Neuron (in vitro differentiated cells): ENCODE data around the gene DHRS2.
"Not testable (repeated sequence)": the region's sequence is repeated elsewhere in the genome, so short reads cannot be mapped to it uniquely, and the experiment has no call there.

Source experiments
- H2AFZ ChIP-seq: one replicate; pipeline ENCODE4 v1.6.1; 2013; ENCODE audit warnings: low read depth, mild to moderate bottlenecking, inconsistent platforms, low read length, moderate library complexity
- H3K27me3 ChIP-seq: one replicate; pipeline ENCODE4 v1.6.1; 2013; ENCODE audit warnings: low read length; ENCODE audit not compliant: insufficient read depth
- H3K36me3 ChIP-seq: one replicate; pipeline ENCODE4 v1.6.1; 2013; ENCODE audit warnings: low read length; ENCODE audit not compliant: insufficient read depth
- H3K4me1 ChIP-seq: one replicate; pipeline ENCODE4 v1.6.1; 2013; ENCODE audit warnings: low read length; ENCODE audit not compliant: insufficient read depth
- H3K4me3 ChIP-seq: 2 replicates; pipeline ENCODE4 v1.5.1; 2013; ENCODE audit warnings: mild to moderate bottlenecking, low read length, moderate library complexity
- H3K9me3 ChIP-seq: one replicate; pipeline ENCODE4 v1.6.1; 2013; ENCODE audit warnings: low read length

Gene DHRS2, protein sequence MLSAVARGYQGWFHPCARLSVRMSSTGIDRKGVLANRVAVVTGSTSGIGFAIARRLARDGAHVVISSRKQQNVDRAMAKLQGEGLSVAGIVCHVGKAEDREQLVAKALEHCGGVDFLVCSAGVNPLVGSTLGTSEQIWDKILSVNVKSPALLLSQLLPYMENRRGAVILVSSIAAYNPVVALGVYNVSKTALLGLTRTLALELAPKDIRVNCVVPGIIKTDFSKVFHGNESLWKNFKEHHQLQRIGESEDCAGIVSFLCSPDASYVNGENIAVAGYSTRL

DNA sequence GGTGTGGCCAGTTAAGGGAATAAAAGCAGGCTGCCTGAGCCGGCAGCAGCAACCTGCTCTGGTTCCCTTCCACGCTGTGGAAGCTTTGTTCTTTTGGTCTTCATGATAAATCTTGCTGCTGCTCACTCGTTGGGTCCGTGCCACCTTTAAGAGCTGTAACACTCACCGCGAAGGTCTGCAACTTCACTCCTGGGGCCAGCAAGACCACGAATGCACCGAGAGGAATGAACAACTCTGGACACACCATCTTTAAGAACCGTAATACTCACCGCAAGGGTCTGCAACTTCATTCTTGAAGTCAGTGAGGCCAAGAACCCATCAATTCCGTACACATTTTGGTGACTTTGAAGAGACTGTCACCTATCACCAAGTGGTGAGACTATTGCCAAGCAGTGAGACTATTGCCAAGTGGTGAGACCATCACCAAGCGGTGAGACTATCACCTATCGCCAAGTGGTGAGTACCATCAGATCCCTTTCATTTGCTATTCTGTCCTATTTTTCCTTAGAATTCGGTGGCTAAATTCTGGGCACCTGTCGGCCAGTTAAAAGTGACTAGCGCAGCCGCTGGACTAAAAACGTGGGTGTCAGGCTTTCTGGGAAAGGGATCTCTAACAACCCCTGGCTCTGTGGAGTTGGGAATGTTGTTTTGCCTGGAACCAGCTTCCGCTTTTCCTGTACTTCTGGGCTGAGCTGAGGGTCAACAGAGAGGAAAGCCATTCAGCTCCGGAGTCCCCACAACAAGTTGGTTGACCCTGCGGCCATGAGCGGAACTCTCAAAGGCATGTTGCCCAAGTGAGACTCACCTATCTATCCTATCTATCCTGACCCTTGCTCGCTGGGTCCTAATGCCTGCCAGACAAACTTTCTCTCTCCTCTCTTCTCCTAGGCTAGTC is at the start of gene DHRS2:
DHRS2 (plus strand) TSS at position 48 of the 895 bp plus-strand sequence. CDS start 2,501 bp downstream, outside the sequence.
- no peaks in the 10 kb centered on the region for H3K27me3 ChIP-seq
- peaks cover 3% of the 10 kb centered on the region for H3K4me1 ChIP-seq
- H3K36me3 ChIP-seq: no peaks in the 10 kb centered on the region
- no peaks in the 10 kb centered on the region for H3K9me3 ChIP-seq
- H3K4me3 ChIP-seq: no peak within 1 kb of the TSS
- H2AFZ ChIP-seq: no peak within 1 kb of the TSS

DNA sequence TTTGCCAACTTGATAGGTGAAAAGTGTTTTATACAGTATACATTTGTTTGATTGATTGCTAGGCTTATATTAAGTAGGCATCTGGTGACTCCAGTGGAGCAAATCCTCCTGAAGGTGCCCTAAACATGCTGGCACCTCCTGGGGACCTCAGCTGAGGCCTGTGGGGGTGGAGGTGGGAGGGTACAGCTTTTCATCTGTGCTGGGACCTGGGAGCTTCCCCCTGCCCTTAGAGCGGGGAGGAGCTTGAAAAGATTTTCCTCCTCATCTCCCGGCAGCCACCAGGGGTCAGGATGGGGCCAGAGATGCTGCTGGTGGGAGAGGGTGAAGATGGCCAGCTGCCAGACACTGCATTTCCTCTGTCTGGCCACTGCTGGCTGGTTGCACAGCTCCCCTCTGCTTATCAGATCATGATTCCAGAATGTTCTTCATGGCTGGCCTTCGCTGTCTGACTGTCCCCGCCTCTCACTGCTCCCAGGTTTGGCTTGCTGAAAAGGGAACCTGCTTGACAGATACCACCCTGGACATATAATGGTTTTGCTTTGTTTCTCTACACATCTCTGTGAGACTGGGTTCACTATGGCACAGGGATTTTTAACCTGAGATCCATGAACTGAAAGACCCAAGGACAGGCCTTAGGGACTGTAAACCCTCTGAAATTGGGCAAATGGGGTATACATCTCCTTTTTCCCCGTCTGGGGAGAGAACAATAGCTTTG is 47.1 kb upstream of the DHRS2 start:
- Histone ChIP-seq H3K27me3 (no peaks in the 10 kb centered on the region), H2AFZ (peak overlapping the region; percentile 63), H3K36me3 (no peaks in the 10 kb centered on the region), H3K4me1 (peaks cover 7% of the 10 kb centered on the region), H3K4me3 (no peak overlapping the region), H3K9me3 (no peaks in the 10 kb centered on the region)

DNA sequence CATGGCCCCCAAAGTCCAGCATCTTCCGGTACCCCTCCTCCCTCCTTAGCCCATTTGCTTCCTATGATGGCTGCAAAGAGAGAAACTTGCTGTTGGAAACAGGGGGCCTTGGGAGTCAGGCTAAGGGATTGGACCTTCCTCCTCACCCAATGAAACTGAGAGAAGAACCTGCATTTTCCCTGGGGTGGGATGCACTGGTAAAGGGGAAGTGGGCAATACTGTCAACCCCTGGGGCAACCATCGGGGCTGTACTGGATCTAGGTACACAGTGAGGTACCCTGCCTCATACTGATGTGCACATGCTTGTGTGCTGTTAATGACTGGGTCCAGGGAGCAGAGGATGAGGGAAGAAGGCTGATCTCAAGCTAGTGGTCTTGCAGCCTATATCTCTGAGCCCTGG is 46.6 kb upstream of the DHRS2 start:
- Histone ChIP-seq H3K4me3 (no peak overlapping the region), H3K9me3 (no peaks in the 10 kb centered on the region), H2AFZ (peak overlapping the region; percentile 63), H3K4me1 (peaks cover 7% of the 10 kb centered on the region), H3K27me3 (no peaks in the 10 kb centered on the region), H3K36me3 (no peaks in the 10 kb centered on the region)

DNA sequence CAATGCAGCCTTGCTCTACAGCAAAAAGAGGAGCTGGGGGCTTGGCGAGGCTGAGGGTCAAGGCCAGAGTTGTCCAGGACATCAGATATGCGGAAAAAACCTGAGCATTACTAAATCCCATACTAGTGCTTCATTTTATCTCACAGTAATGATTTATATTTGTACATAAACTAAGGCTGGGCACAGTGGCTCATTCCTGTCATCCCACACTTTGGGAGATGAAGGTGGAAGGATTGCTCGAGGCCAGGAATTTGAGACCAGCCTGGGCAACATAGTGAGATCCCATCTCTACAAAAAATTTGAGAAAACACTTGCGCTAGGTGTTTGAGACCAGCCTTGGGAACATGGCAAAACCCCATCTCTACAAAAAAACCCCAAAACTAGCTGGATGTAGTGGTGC is 46.0 kb upstream of the DHRS2 start:
- Histone ChIP-seq H3K4me3 (no peak overlapping the region), H3K27me3 (no peaks in the 10 kb centered on the region), H2AFZ (no peak overlapping the region)

DNA sequence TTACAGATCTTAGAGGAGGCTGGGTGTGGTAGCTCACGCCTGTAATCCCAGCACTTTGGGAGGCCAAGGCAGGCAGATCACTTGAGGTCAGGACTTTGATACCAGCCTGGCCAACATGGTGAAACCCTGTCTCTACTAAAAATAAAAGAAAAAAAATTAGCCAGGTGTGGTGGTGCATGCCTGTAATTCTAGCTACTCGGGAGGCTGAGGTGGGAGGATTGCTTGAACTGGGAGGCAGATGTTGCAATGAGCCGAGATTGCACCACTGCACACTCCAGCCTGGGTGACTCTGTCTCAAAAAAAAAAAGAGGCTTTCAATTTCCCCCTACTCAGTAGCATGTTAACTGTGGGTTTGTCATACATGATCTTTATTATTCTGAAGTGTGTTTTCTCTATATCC is 42.0 kb upstream of the DHRS2 start:
- H3K9me3 ChIP-seq, H3K4me3 ChIP-seq, H3K4me1 ChIP-seq, H3K27me3 ChIP-seq, H2AFZ ChIP-seq, H3K36me3 ChIP-seq: not testable (repeated sequence)

More for the DNA sequence above, 46.0 kb upstream of the DHRS2 start:
- Histone ChIP-seq H3K36me3 (no peaks in the 10 kb centered on the region), H3K4me1 (peaks cover 7% of the 10 kb centered on the region), H3K9me3 (no peaks in the 10 kb centered on the region)

DNA sequence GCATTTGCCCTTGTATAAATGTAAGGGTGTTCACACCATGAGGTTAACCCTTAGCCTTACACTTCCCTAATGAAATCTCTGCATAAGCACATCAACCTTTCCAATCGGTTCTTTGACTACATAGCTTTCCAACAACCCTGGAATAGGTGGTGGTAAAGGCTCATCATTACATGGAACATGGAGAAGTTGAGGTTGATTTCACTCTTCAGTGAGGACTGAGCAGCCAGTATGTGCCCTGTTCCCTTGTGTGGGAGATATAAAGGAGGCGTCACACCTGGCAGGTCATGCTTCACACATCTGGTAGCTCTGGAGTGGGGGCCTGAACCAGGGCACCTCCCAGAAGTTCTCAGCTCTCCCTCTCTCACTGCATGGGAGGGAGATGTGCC is 35.8 kb upstream of the DHRS2 start:
- H3K27me3 ChIP-seq: no peaks in the 10 kb centered on the region
- no peaks in the 10 kb centered on the region for H3K4me1 ChIP-seq
- no peak overlapping the region for H2AFZ ChIP-seq
- no peaks in the 10 kb centered on the region for H3K9me3 ChIP-seq
- H3K4me3 ChIP-seq: no peak overlapping the region
- H3K36me3 ChIP-seq: no peaks in the 10 kb centered on the region

DNA sequence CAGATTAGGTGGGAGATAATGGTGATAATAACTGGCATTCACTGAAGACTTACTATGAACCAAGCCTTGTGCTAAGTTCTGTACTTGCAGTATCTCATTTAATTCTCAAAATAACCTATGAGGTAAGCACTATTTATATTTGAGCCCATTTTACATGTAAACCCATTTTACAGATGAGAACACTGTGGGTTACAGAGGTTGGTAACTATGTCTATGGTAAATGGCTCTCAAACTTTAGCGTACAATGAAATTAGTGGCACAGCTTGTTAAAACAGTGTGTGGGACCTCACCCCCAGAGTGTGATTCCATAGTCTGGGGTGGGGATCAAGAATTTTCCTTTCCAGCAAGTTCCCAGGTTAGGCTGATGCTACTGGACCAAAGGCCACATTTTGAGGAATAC is 35.4 kb upstream of the DHRS2 start:
- Histone ChIP-seq H2AFZ (no peak overlapping the region), H3K4me3 (no peak overlapping the region), H3K27me3 (peaks cover 2% of the 10 kb centered on the region), H3K4me1 (no peaks in the 10 kb centered on the region), H3K36me3 (no peaks in the 10 kb centered on the region), H3K9me3 (no peaks in the 10 kb centered on the region)

DNA sequence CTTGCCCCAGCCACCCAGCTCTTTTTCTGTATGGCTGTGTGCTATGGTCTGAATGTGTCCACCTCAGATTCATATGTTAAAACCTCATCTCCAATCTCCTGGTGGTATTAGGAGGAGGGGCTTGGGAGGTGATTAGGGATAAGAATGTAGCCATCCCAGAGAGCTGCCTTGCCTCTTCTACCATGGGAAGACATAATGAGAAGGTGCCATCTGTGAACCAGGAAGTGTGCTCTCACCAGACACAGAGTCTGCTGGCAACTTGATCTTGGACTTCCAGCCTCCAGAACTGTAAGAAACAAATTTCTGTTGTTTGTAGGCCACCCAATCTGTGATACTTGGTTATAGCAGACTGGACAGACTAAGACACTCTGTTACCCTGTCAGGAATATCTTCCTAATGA is 34.7 kb upstream of the DHRS2 start:
- no peaks in the 10 kb centered on the region for H3K9me3 ChIP-seq
- no peaks in the 10 kb centered on the region for H3K36me3 ChIP-seq
- H3K27me3 ChIP-seq: peaks cover 8% of the 10 kb centered on the region
- H3K4me1 ChIP-seq: no peaks in the 10 kb centered on the region
- H3K4me3 ChIP-seq: no peak overlapping the region
- no peak overlapping the region for H2AFZ ChIP-seq

DNA sequence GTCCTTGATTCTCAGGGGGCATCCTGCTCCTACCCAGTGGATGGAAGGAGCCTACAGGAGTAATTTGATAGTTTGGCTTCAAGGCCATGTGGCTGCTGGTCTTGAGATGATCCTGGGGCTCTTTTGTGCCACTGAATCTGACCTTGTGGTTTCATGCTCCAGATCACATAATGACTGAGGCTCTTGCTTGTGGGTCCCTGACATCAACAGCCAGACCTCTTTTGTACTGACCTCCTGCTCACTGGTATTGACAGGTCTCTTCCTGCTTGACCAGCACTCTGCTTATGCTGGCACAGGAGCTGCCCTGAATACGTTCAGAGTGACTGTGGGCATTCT is 34.4 kb upstream of the DHRS2 start:
- peaks cover 9% of the 10 kb centered on the region for H3K27me3 ChIP-seq
- no peaks in the 10 kb centered on the region for H3K9me3 ChIP-seq
- no peak overlapping the region for H3K4me3 ChIP-seq
- no peaks in the 10 kb centered on the region for H3K36me3 ChIP-seq
- no peak overlapping the region for H2AFZ ChIP-seq
- no peaks in the 10 kb centered on the region for H3K4me1 ChIP-seq

DNA sequence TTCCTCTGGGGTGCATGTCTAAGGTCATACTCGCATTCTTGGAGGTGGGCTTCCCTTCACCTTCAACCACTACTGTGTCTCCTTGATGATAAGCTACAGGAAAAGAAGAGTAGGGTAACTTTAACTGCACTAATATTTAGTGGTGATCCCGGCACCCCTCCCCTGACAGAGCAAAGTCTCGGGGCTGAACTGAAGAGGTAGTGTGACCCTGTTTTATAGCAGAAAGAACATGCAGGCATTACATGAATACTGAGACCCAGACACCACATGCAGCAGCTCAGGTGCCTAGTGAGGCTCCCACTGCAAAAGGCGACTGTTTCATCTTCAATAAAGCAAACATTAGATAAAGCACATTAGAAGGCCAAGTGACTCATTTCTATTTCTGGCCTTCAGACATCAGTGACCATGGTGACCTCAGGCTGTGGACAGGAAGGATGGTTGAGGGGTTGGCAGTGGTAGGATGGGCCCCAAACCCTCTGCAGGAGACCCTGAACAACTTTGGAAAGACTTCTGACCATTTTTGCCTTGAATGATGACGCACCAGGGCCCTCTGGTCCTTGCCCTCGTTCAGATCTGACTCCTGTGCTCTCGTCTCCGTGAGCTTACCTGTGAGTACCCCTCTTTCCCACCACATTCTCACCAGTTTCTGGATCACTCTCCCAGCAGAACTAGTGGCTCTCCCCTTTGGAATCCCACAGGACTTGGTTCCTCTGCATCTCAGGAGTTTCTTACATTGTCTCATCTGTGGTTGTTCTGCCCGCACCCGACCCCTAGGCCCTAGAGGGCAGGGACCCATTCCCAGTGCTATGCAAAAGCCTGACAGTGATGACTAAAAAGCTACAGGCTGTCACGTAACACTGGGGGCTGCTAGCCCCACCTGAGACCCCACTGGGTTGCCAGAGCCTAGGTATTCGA is 33.7 kb upstream of the DHRS2 start:
- H3K36me3 ChIP-seq: no peaks in the 10 kb centered on the region
- H3K4me1 ChIP-seq: no peaks in the 10 kb centered on the region
- H3K4me3 ChIP-seq: no peak overlapping the region
- no peaks in the 10 kb centered on the region for H3K9me3 ChIP-seq
- peaks cover 9% of the 10 kb centered on the region for H3K27me3 ChIP-seq
- H2AFZ ChIP-seq: no peak overlapping the region

DNA sequence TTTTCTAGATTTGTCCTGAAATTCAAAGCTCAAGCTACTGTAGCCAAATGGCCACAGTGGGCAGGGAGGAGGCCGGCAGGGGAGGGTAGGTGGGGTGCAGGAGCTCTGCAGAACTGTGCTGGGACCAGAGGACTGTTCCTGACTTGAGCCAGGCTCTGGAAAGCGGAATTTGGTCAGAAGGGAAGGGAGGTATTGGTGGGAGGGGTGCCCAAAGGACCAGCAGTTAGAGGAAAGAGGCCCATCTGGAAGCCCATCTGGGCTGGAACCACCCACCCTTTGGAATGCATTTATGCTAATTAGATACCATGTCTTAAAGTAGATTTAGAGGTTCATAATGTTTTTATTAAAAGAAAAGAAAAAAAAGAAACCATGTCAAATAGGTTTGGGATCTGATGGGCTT is 33.1 kb upstream of the DHRS2 start:
- H3K4me3 ChIP-seq: no peak overlapping the region
- no peaks in the 10 kb centered on the region for H3K4me1 ChIP-seq
- H3K36me3 ChIP-seq: no peaks in the 10 kb centered on the region
- no peak overlapping the region for H2AFZ ChIP-seq
- H3K9me3 ChIP-seq: no peaks in the 10 kb centered on the region
- H3K27me3 ChIP-seq: peaks cover 9% of the 10 kb centered on the region

DNA sequence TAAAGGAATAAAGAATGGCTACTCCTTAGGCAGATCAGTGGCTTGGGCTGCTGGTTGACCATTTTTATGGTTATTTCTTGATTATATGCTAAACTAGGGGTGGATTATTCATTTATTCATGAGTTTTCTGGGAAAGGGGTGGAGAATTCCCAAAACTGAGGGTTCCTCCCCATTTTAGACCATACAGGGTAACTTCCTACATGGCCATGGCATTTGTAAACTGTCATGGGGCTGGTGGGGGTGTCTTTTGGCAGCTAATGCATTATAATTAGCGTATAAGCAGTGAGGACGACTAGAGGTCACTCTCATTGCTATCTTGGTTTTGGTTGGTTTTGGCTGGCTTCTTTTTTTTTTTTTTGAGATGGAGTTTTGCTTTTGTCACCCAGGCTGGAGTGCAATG is 32.0 kb upstream of the DHRS2 start:
- H3K9me3 ChIP-seq: no peaks in the 10 kb centered on the region

More for the DNA sequence above, 32.0 kb upstream of the DHRS2 start:
- Histone ChIP-seq H3K4me1 (no peaks in the 10 kb centered on the region), H2AFZ (no peak overlapping the region), H3K36me3 (no peaks in the 10 kb centered on the region), H3K4me3 (no peak overlapping the region), H3K27me3 (peaks cover 14% of the 10 kb centered on the region)
